Occipital lobe (tissue), 2 donors: ENCODE data around the gene MAP3K13. TPM values are rescaled to one million over a fixed set of nuclear protein-coding genes. Genes with fewer than 3 reads are reported as not detected.

Source experiments
- DNase-seq: peaks from one replicate; lab custom pipeline; 2025; lab: John Stamatoyannopoulos, UW
- total RNA-seq: library from RNA; depleted of rRNA; stranded (reverse); fragments of >200 nt; gene quantifications from one replicate; pipeline ENCODE4 v1.2.3, GENCODE V29; 2014

MAP3K13 gene
- 46.8 TPM for total RNA-seq

GRCh38 chr3:185362850-185363661 is at the start of gene MAP3K13:
TSS of gene MAP3K13 (plus strand) at chr3:185363136. CDS start at chr3:185428582, 65,446 bp downstream.
- peak; percentile 73 for DNase-seq

GRCh38 chr3:185313693-185314246 is 49.2 kb upstream of the MAP3K13 start:
- DNase-seq: no peak

DNA sequence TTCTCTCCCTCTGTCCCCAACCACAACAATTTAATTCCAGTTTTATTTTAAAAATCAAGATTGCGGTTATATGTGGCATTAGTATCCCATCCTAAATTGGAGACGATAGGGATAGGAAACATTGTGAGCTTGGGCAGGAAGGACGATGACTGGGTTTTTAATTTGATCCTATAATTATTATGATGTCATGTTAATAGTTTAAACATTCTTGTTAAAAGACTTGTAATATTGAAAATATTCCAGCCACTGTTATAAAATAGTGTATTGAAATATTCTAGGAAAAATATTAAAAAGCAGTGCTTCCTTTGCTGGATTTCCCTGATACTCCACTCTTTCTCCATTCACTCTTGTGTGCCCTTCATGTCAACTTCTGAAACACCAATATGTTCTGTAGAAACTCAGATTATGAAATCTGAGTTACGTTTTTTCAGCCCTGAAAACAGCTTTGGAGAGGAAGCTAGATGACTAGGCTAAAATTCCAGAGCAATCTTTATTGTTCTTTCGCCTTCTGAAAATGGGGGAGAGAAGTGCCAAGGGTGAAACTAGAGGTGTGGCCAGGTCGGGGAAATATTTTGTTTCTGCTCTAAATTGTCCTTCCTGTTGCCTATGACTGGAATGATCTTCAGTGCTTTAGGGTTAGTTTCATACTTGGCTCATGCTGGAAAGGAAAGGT is 46.1 kb upstream of the MAP3K13 start:
- DNase-seq: no peak

DNA sequence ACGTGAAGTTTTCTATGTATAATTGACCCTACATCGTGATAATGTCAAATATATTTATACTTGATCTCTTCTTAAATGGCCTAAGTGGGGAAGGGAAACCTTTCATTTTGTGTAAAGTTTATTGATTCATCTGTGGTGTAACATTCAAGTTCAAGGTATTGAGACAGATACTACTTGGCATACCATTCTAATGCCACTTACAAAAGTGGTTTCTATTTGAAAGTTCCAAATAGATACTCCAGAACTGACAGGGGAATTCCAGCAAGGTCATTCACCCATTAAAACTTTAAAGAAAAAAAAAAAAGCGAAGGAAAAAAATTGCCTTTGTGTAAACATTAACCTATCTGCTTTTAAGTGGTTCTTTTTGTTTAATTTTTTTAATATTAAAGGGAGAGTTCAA is 45.3 kb upstream of the MAP3K13 start:
- DNase-seq: no peak

GRCh38 chr3:185318141-185318540 is 44.8 kb upstream of the MAP3K13 start:
- no peak for DNase-seq

DNA sequence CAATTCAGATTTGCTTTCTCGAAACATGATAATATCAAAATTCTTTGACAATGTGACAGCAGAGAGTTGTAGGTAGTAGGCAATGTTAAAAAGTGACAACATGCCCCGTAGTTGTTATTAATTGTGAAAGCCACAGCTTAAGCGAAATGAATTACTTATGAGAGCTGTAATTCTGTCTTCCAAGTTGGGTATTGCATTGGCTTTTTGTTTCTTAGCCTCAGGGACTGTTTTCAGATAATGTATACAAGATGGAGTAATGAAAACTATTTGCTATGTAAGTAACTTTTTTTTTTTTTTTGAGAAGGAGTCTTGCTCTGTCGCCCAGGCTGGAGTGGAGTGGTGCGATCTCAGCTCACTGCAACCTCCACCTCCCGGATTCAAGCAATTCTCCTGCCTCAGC is 43.1 kb upstream of the MAP3K13 start:
- DNase-seq: no peak

DNA sequence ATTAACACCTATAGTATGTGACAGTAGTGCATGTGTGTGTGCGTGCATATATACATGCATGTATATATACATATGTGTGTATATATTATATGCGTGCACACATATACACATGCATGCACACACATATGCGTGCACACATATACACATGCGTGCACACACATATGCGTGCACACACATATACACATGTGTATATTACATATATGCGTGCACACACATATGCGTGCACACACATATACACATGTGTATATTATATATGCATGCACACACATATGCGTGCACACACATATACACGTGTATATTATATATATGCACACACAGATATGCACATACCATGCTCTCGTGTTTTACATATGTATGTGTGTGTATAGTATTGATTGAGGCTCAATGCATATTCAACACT is 42.0 kb upstream of the MAP3K13 start:
- DNase-seq: no peak

GRCh38 chr3:185322101-185322719 is 40.7 kb upstream of the MAP3K13 start:
- DNase-seq: no peak

- DNase-seq: no peak
Measured at GRCh38 chr3:185325946-185326791, 36.8 kb upstream of the MAP3K13 start.

GRCh38 chr3:185327062-185327461 is 35.9 kb upstream of the MAP3K13 start:
- no peak for DNase-seq

DNA sequence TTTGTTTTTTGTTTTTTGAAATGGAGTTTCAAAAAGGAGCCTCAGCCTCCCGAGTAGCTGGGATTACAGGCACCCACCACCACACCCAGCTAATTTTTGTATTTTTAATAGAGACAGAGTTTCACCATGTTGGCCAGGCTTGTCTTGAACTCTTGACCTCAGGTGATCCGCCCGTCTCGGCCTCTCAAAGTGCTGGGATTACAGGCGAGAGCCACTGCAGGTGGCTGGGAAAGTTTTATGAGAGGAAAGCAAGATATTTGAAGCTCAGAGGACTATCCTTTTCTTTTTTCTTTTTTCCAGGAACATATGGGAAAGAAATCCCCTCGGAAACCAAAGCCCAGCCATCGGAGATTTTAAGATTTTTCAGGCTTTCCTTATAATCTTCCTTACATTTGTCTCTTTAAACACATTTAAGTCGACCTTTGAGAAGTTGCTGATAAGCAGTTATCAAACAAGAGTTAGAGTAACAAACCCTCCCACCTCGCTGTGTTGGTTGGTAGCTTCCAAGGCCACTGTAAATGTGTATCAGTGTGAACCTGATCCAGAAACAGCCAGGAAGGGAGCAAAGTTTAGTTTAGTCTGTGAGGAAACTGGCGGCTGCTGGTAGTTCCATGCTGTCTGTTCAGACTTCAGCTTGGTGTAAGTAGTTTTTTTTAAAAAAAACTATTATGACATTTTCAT is 34.5 kb upstream of the MAP3K13 start:
- no peak for DNase-seq

DNA sequence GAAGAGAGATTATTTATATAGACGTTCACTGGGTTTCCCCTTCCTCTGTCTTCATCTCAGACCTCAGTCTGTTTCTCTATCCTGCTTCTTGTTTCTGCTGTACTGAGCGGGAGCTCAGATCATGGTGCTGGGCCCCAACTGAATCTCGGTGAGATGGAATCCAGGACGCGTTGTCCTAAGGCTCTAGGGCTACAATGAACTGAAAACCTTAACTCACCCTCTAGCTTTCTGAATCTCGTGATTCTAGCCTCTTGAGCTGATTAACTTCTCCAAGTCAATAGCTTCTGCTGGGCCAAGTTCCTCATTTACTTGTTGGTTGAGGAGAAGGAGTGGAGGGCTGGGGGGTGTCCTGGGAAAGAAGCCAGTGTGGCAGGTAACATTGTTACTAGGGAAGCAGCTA is 32.7 kb upstream of the MAP3K13 start:
- DNase-seq: no peak

DNA sequence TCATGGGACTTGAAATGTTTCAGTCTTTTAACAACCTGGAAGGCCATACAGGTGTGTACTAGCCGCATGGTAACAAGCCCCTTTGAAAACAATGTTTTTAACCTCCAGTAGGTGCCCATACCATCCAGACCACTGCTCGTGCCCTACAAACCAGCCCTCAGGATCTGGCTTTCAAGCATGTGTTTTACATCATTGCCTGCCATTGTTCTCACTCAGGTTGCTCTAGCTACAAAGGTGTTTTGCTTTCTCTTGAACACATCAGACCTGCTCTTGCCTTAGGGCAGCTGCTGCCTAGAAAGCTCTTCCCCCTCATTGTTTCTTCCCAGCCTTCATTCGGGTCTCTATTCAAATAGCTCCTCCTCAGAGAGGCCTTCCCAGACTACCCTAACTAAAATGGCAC is 32.3 kb upstream of the MAP3K13 start:
- DNase-seq: no peak

DNA sequence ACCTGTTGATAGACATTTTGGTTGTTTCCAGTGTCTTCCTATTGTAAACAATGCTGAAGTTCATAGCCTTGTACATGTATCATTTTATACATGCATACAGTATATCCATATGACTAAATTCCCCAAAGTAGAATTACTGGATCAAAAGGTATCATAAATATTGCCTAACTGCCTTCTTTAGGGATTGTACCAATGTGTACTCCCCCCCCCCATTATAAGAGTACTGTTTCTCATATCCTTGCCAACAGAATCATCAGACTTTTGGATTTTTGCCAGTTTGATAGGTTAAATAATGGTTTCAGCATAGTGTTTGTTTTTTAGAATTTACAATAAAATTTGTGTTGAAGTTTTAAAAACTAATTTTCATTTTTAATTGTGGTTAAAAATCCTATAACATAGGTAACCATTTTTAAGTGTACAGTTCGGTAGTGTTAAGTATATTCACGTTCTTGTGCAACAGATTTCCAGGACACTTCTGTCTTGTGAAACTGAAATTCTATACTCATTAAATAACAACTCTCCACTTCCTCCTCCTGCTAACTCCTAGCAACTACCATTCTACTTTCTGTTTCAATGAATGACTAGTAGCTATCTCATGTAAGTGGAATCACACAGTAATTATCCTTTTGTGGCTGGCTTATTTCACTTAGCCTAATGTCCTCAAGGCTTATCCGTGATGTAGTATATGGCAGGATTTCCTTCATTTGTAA is 30.8 kb upstream of the MAP3K13 start:
- no peak for DNase-seq

- no peak for DNase-seq
Measured at GRCh38 chr3:185335799-185336198, 27.1 kb upstream of the MAP3K13 start.

GRCh38 chr3:185337231-185337816 is 25.6 kb upstream of the MAP3K13 start:
- DNase-seq: no peak

DNA sequence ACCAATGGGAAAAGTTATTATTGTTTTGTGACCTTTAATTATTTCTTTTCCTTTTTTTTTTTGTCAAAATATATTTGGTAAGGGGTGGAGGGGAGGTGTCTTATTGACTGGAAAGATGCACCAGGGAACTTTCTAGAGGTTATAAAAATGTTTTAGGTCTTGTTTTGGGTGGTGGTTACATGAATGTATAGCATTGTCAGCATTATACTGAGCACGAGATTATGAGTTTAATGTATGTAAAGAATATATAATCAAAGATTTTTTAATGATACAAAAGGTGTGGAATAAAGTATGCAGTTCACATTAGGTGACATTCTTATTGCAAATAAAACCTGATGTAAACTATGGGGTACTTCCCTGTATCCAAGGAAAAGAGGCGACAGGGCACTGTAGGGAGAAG is 23.0 kb upstream of the MAP3K13 start:
- DNase-seq: no peak

- DNase-seq: no peak
Measured at GRCh38 chr3:185340751-185341150, 22.2 kb upstream of the MAP3K13 start.

DNA sequence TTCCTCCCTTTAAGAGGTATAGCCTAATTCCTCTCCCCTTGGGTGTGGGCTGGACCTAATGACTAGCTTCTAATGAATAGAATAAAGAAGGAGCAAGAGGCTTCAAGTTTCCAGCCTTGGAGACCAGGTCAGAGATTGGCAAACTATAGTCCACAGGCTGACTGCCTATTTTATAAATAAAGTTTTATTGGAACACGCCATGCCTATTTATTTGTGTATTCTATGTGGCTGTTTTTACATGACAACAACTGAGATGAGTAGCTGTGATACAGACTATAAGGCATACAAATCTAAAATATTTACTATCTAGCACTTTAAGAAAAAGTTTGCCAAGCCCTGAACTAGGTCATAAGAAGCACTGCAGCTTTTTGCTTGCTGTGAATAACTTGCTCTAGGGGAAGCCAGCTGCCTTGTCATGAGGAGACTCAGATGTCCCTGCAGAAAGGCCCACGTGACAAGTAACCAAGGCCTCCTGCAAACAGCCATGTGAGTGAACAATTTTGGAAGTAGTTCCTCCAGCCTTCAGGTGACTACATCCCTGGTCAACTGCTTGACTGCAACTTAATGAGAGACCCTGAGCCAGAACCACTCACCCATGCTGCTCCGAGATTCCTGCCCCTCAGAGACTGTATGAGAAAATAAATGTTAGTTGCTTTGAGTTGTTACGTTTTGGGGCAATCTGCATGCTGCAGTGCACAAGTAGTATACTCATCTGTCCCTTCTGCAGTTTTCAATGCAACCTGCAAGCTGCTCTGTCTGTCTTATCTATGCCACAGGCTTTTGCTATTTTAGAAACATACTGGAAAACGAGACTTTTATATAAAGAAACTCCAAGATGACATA is 21.1 kb upstream of the MAP3K13 start:
- DNase-seq: peak; percentile 61
